Liver (tissue), 3 donors: ENCODE results near the gene ANKRD31.

Experiments
- GABPA ChIP-seq, 2 donors: IDR thresholded peaks in 1 of 2; conservative IDR thresholded peaks in 1 of 2; 2 replicates each; pipeline ENCODE4 v1.6.1; 2016; ENCODE audit warnings: antibody characterized with exemption in 2 of 2, mild to moderate bottlenecking in 1 of 2, moderate library complexity in 1 of 2
- RAD21 ChIP-seq, 2 donors: IDR thresholded peaks; 2 replicates each; pipeline ENCODE4 v1.6.1; 2016; ENCODE audit warnings: antibody characterized with exemption in 2 of 2, mild to moderate bottlenecking in 2 of 2
- TAF1 ChIP-seq: conservative IDR thresholded peaks from 2 replicates; pipeline ENCODE4 v1.6.1; 2016; ENCODE audit warnings: antibody characterized with exemption, mild to moderate bottlenecking
- TF ChIP-seq, protein P1 (sequence below): fragments of 150-350 bp; IDR thresholded peaks from 2 replicates; pipeline ENCODE4 v1.5.1; 2017; ENCODE audit warnings: improper control_type of control experiment, low read depth, low read length; ENCODE audit not compliant: missing input control
- TF ChIP-seq, protein P2 (sequence below): IDR thresholded peaks from 2 replicates; pipeline ENCODE4 v1.6.1; 2016; ENCODE audit warnings: antibody characterized with exemption
- donor health status: healthy.
- donor health status: healthy.

DNA sequence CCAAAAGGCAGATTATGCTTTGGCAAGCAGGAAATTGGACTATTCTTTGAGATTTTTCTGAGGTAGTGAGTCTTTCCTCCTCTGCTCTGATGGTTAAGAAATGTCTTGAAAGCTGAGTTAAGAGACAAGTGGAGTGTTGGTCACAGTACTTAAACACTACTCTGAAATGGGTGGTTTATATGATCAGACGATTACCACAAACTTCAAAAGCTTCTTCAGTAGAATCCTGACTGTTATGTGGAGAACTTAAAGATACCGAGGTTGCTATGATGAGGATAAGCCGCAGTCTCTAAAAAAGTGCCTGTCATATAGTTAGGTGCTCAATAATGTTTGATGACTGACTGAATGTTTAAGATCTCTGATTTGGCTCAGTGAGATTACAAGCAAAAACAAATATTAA, 208.6 kb downstream of the ANKRD31 start:
- TF ChIP-seq RAD21 (IDR thresholded peaks at IDR 0.05) (no peak), GABPA (IDR thresholded peaks at IDR 0.05 in 1 of 2, conservative IDR thresholded peaks at IDR 0.05 in 1 of 2) (no peak), TAF1 (no peak)
- TF ChIP-seq, protein P1, sequence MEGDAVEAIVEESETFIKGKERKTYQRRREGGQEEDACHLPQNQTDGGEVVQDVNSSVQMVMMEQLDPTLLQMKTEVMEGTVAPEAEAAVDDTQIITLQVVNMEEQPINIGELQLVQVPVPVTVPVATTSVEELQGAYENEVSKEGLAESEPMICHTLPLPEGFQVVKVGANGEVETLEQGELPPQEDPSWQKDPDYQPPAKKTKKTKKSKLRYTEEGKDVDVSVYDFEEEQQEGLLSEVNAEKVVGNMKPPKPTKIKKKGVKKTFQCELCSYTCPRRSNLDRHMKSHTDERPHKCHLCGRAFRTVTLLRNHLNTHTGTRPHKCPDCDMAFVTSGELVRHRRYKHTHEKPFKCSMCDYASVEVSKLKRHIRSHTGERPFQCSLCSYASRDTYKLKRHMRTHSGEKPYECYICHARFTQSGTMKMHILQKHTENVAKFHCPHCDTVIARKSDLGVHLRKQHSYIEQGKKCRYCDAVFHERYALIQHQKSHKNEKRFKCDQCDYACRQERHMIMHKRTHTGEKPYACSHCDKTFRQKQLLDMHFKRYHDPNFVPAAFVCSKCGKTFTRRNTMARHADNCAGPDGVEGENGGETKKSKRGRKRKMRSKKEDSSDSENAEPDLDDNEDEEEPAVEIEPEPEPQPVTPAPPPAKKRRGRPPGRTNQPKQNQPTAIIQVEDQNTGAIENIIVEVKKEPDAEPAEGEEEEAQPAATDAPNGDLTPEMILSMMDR: no peak
- TF ChIP-seq, protein P2, sequence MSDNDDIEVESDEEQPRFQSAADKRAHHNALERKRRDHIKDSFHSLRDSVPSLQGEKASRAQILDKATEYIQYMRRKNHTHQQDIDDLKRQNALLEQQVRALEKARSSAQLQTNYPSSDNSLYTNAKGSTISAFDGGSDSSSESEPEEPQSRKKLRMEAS: no peak
